Heart left ventricle (tissue), 16 donors: ENCODE measurements around the gene CUX1. TPM values are rescaled to one million over a fixed set of nuclear protein-coding genes. Genes with fewer than 3 reads are reported as not detected.

Experiments
- ATAC-seq, 4 donors: fragments of 200-7000 bp; cut with Tn5 transposase; one replicate each; pipeline ENCODE4 v1.9.1; 2020 to 2022; ENCODE audit warnings: moderate library complexity in 4 of 4, mild to moderate bottlenecking in 3 of 4, moderate number of reproducible peaks in 1 of 4
- DNase-seq, 5 donors: peaks; one replicate each; pipeline ENCODE4 v3.0.0-alpha.2; 2020
- H3K27ac ChIP-seq, 12 donors: fragments of 200-600 bp; sonication (generic) in 4 of 12; one replicate each; pipeline versions ENCODE4 v1.5.0 to v1.8.0; 2016 to 2022; ENCODE audit warnings: mild to moderate bottlenecking in 2 of 12
- H3K27me3 ChIP-seq, 9 donors: fragments of 200-600 bp; sonication (generic) in 2 of 9; one replicate each; pipeline versions ENCODE4 v1.5.1 to v1.8.0; 2016 to 2022; ENCODE audit warnings: mild to moderate bottlenecking in 3 of 9
- H3K36me3 ChIP-seq, 9 donors: fragments of 200-600 bp; sonication (generic) in 2 of 9; one replicate each; pipeline versions ENCODE4 v1.5.0 to v1.8.0; 2018 to 2022; ENCODE audit warnings: mild to moderate bottlenecking in 2 of 9
- H3K4me1 ChIP-seq, 12 donors: fragments of 200-600 bp; sonication (generic) in 4 of 12; one replicate each; pipeline versions ENCODE4 v1.5.0 to v1.8.0; 2016 to 2022; ENCODE audit warnings: mild to moderate bottlenecking in 3 of 12
- H3K4me3 ChIP-seq, 12 donors: fragments of 200-600 bp; sonication (generic) in 4 of 12; one replicate each; pipeline versions ENCODE4 v1.5.0 to v1.8.0; 2017 to 2022; ENCODE audit warnings: mild to moderate bottlenecking in 9 of 12, moderate library complexity in 4 of 12
- H3K9me3 ChIP-seq, 12 donors: fragments of 200-600 bp; sonication (generic) in 4 of 12; one replicate each; pipeline versions ENCODE4 v1.5.0 to v1.8.0; 2016 to 2022; ENCODE audit warnings: mild to moderate bottlenecking in 1 of 12
- CTCF ChIP-seq, 12 donors: fragments of 200-600 bp; sonication (generic) in 4 of 12; IDR thresholded peaks; one replicate each; pipeline versions ENCODE4 v1.5.0 to v1.8.0; 2018 to 2022; ENCODE audit warnings: antibody characterized with exemption in 12 of 12, mild to moderate bottlenecking in 5 of 12
- POLR2A ChIP-seq, 2 donors: fragments of 450-650 bp; IDR thresholded peaks; one replicate each; pipeline ENCODE4 v1.6.1; 2017; ENCODE audit warnings: antibody characterized with exemption in 2 of 2, mild to moderate bottlenecking in 2 of 2, moderate library complexity in 2 of 2
- WGBS, 4 donors: extraction: QIAGEN DNeasy Blood & Tissue Kit in 2 of 4; methylation state at CpG; one replicate each; pipeline versions ENCODE4 v1.1.5 to v1.1.7; 2013 to 2018; 5-methylcytosine and 5-hydroxymethylcytosine counted together
- intact Hi-C, 10 donors: fragments of 100-400 bp; cut with DNase I; formaldehyde crosslinking; loops; one replicate each; pipeline versions ENCODE4 v1.11.1 to v1.14.2; 2022
- polyA plus RNA-seq, 2 donors: library from polyadenylated mRNA; stranded (reverse); fragments of 200-250 nt; gene quantifications; one replicate each; pipeline ENCODE4 v1.2.3, GENCODE V29; 2013
- total RNA-seq, 9 donors: library from RNA; depleted of rRNA in 2 of 9; stranded (reverse); fragments of >200 nt in 2 of 9; fragmentation: NEBNext Ultra II Directional in 3 of 9; extraction: Animal tissue kit (Norgen Biotek cat#: 25700) in 3 of 9; gene quantifications; one replicate each; pipeline versions ENCODE4 v1.1.0 to v1.2.4, GENCODE V29; 2016 to 2023
- donor health status: ischemic (EF 13 %, LVEDD 7.1; RV severe dilation, severe dysfunction).
- donor health status: healthy with polysubstance abuse.
- donor health status: DM: no; HTN: yes; CAD: no.
- donor health status: DM: no; HTN: no; CAD: no.
- donor health status: ischemic (EF 25% LVEDD 6.9; RV normal size, moderate dysfunction).
- donor health status: ischemic (EF 25% LVEDD 5.7; RV mildly dilated, moderate dysfunction).
- donor health status: healthy.
- donor health status: DM: yes; HTN: yes; CAD: no.
- donor health status: ischemic (EF 35%, LVEDD 5.7; RV mildly dilated, moderate dysfunction).
- donor health status: nonischemic (EF 11% LVEDD 7.7; RV severe dilation, severe dysfunction).
- donor health status: DM: yes; HTN: yes; CAD: no.
- donor health status: PGD.
- donor health status: ischemic (EF 29% LVEDD 5.4; RV normal size, mild dysfunction).
- donor health status: nonischemic (EF 23%, LVEDD 6.1; RV moderate dilation, normal function).

CUX1 gene
- total and polyA plus RNA-seq, 11 donors = 51.9 to 173 (median 122) TPM

GRCh38 chr7:102072636-102073209, 255.3 kb downstream of the CUX1 start:
- H3K36me3 ChIP-seq = peaks cover 0 to 26% (median 19%) of the 10 kb centered on the region in 9 donors
- H3K9me3 ChIP-seq = peaks cover 0 to 8% (median 0%) of the 10 kb centered on the region in 12 donors
- peak overlapping the region in 2 of 12 donors; percentile 1 to 25 for H3K27ac ChIP-seq
- peaks cover 0 to 9% (median 0%) of the 10 kb centered on the region in 12 donors for H3K4me1 ChIP-seq
- H3K4me3 ChIP-seq = no peak overlapping the region
- TF ChIP-seq CTCF (IDR thresholded peaks at IDR 0.05) (no peak), POLR2A (IDR thresholded peaks at IDR 0.05) (no peak)
- 77 to 83% (median 79%) methylated on average over 8 of the region's 8 CpGs for WGBS, 4 donors
- intact Hi-C loops = no loop called here
- H3K27me3 ChIP-seq = no peaks in the 10 kb centered on the region
- DNase-seq = no peak
- no peak for ATAC-seq

GRCh38 chr7:102073931-102074880, 256.8 kb downstream of the CUX1 start:
- H3K4me1 ChIP-seq = peaks cover 0 to 13% (median 2%) of the 10 kb centered on the region in 12 donors
- DNase-seq = no peak
- TF ChIP-seq POLR2A (IDR thresholded peaks at IDR 0.05) = no peak
- no peak for TF ChIP-seq CTCF (IDR thresholded peaks at IDR 0.05)
- H3K9me3 ChIP-seq = peaks cover 0 to 8% (median 0%) of the 10 kb centered on the region in 12 donors
- intact Hi-C loops = no loop called here
- H3K27ac ChIP-seq = no peak overlapping the region
- no peaks in the 10 kb centered on the region for H3K27me3 ChIP-seq
- H3K36me3 ChIP-seq = peaks cover 0 to 26% (median 19%) of the 10 kb centered on the region in 9 donors
- 80 to 87% (median 86%) methylated on average over 14 of the region's 14 CpGs for WGBS, 4 donors
- no peak overlapping the region for H3K4me3 ChIP-seq
- ATAC-seq = no peak

- H3K4me1 ChIP-seq = peaks cover 0 to 18% (median 8%) of the 10 kb centered on the region in 12 donors
- no peak overlapping the region for H3K4me3 ChIP-seq
- WGBS, 4 donors = 89 to 94% (median 92%) methylated on average over 9 of the region's 9 CpGs
- ATAC-seq = no peak
- H3K27me3 ChIP-seq = no peaks in the 10 kb centered on the region
- no peak overlapping the region for H3K27ac ChIP-seq
- intact Hi-C loops = no loop called here
- TF ChIP-seq POLR2A (IDR thresholded peaks at IDR 0.05) (no peak), CTCF (IDR thresholded peaks at IDR 0.05) (no peak)
- peaks cover 0 to 25% (median 19%) of the 10 kb centered on the region in 9 donors for H3K36me3 ChIP-seq
- H3K9me3 ChIP-seq = peaks cover 0 to 8% (median 0%) of the 10 kb centered on the region in 12 donors
- DNase-seq = no peak
Measured at GRCh38 chr7:102075126-102075525, 257.7 kb downstream of the CUX1 start.
